H1 (cell line): ENCODE measurements around the gene PITX1. TPM values are rescaled to one million over a fixed set of nuclear protein-coding genes. Genes with fewer than 3 reads are reported as not detected.

Source experiments
- CTCF ChIA-PET: fragments of 300-600 bp; sonication (Branson Sonifier 250); formaldehyde crosslinking; loops from one replicate; lab custom pipeline; 2021; ENCODE audit not compliant: partially characterized antibody; lab: Charles Lee
- POLR2A ChIA-PET: fragments of 300-600 bp; sonication (Branson Sonifier 250); formaldehyde crosslinking; loops from one replicate; lab custom pipeline; 2021; ENCODE audit warnings: inconsistent platforms; ENCODE audit not compliant: partially characterized antibody; lab: Charles Lee
- DNase-seq, 2 experiments: peaks; one replicate each; pipeline versions ENCODE4 v3.0.0 to v3.0.0-alpha.2; 2010 to 2022; ENCODE audit warnings: low spot score in 2 of 2, low read depth in 1 of 2, mixed read lengths in 1 of 2
- FAIRE-seq: peaks from 2 replicates; lab custom pipeline; 2011; peaks lifted over from hg19 to GRCh38; lab: Jason Lieb, UNC
- H2AFZ ChIP-seq: 2 replicates; pipeline ENCODE4 v1.8.1; 2012; ENCODE audit warnings: low read length, inconsistent platforms
- H2AK5ac ChIP-seq: 2 replicates; pipeline ENCODE4 v1.6.1; 2013; ENCODE audit warnings: low read depth, low read length
- H2BK120ac ChIP-seq: replicated peaks from 2 replicates; pipeline ENCODE3; 2013; ENCODE audit warnings: low read depth, low read length, inconsistent platforms
- H2BK12ac ChIP-seq: 2 replicates; pipeline ENCODE4 v1.6.1; 2013; ENCODE audit warnings: low read depth, low read length
- H2BK15ac ChIP-seq: 2 replicates; pipeline ENCODE4 v1.6.1; 2013; ENCODE audit warnings: low read length
- H2BK20ac ChIP-seq: 2 replicates; pipeline ENCODE4 v1.6.1; 2013; ENCODE audit warnings: low read length
- H2BK5ac ChIP-seq: 2 replicates; pipeline ENCODE4 v1.6.1; 2013; ENCODE audit warnings: low read depth, low read length
- H3K14ac ChIP-seq: 2 replicates; pipeline ENCODE4 v1.6.1; 2013; ENCODE audit warnings: inconsistent platforms; ENCODE audit not compliant: insufficient read length
- H3K18ac ChIP-seq: 2 replicates; pipeline ENCODE4 v1.6.1; 2013; ENCODE audit warnings: low read length; ENCODE audit errors: extremely low read depth
- H3K23ac ChIP-seq: 2 replicates; pipeline ENCODE4 v1.6.1; 2013; ENCODE audit warnings: inconsistent platforms; ENCODE audit not compliant: insufficient read length
- H3K23me2 ChIP-seq: 2 replicates; pipeline ENCODE4 v1.6.1; 2013; ENCODE audit warnings: low read depth, low read length
- H3K27ac ChIP-seq: 2 replicates; pipeline ENCODE4 v1.6.1; 2011; ENCODE audit warnings: low read depth, low read length, inconsistent platforms
- H3K27me3 ChIP-seq, 4 experiments: replicated peaks in 1 of 4; 1 replicate in 1 of 4; 2 replicates in 3 of 4; pipeline versions ENCODE4 v1.6.1 to v1.8.1; 2011 to 2013; ENCODE audit warnings: low read length in 3 of 4, mild to moderate bottlenecking in 3 of 4, inconsistent platforms in 2 of 4, mixed read lengths in 2 of 4, moderate library complexity in 1 of 4; ENCODE audit not compliant: control insufficient read depth in 3 of 4, insufficient read depth in 3 of 4; ENCODE audit errors: extremely low read depth in 1 of 4
- H3K36me3 ChIP-seq, 4 experiments: 2 replicates each; pipeline versions ENCODE4 v1.6.1 to v1.8.1; 2011 to 2013; ENCODE audit warnings: mild to moderate bottlenecking in 4 of 4, low read length in 3 of 4, moderate library complexity in 2 of 4, control low read depth in 1 of 4, inconsistent platforms in 1 of 4; ENCODE audit not compliant: insufficient read depth in 4 of 4, control insufficient read depth in 2 of 4
- H3K4ac ChIP-seq: replicated peaks from 2 replicates; pipeline ENCODE3; 2013; ENCODE audit warnings: low read length, low read depth, mixed read lengths, inconsistent platforms; ENCODE audit not compliant: insufficient read length
- H3K4me1 ChIP-seq, 4 experiments: replicated peaks in 1 of 4; 1 replicate in 1 of 4; 2 replicates in 3 of 4; pipeline versions ENCODE4 v1.6.1 to v1.8.1; 2011 to 2013; ENCODE audit warnings: low read length in 3 of 4, inconsistent platforms in 2 of 4, mixed read lengths in 1 of 4; ENCODE audit not compliant: insufficient read depth in 4 of 4, control insufficient read depth in 3 of 4
- H3K4me2 ChIP-seq, 2 experiments: 2 replicates each; pipeline versions ENCODE4 v1.6.1 to v1.8.1; 2011 to 2013; ENCODE audit warnings: low read depth in 2 of 2, low read length in 2 of 2, control low read depth in 1 of 2, inconsistent platforms in 1 of 2, mild to moderate bottlenecking in 1 of 2; ENCODE audit not compliant: insufficient read depth in 1 of 2
- H3K4me3 ChIP-seq, 4 experiments: fragments of 200-600, 300-600 bp in 1 of 4; sonication (generic), shearing (Covaris generic), sonication (Bioruptor Twin) in 1 of 4; 2 replicates each; pipeline versions ENCODE4 v1.5.1 to v1.8.1; 2011 to 2016; ENCODE audit warnings: low read length in 4 of 4, low read depth in 3 of 4, control low read depth in 2 of 4, inconsistent platforms in 2 of 4, mild to moderate bottlenecking in 2 of 4, mixed read lengths in 1 of 4, moderate library complexity in 1 of 4; ENCODE audit not compliant: insufficient read depth in 2 of 4; ENCODE audit errors: extremely low read depth in 1 of 4
- H3K56ac ChIP-seq: replicated peaks from 2 replicates; pipeline ENCODE3; 2013; ENCODE audit warnings: low read depth, mild to moderate bottlenecking, mixed read lengths, low read length, inconsistent platforms; ENCODE audit not compliant: insufficient read length
- H3K79me1 ChIP-seq: 2 replicates; pipeline ENCODE4 v1.6.1; 2013; ENCODE audit warnings: low read depth, low read length, control low read depth
- H3K79me2 ChIP-seq, 2 experiments: 2 replicates each; pipeline versions ENCODE4 v1.6.1 to v1.8.1; 2012 to 2013; ENCODE audit warnings: low read length in 2 of 2, mild to moderate bottlenecking in 2 of 2, inconsistent platforms in 1 of 2; ENCODE audit not compliant: insufficient read depth in 2 of 2, control insufficient read depth in 1 of 2
- H3K9ac ChIP-seq, 4 experiments: replicated peaks in 1 of 4; 1 replicate in 1 of 4; 2 replicates in 3 of 4; pipeline versions ENCODE4 v1.6.1 to v1.8.1; 2011 to 2013; ENCODE audit warnings: low read depth in 3 of 4, low read length in 3 of 4, control low read depth in 2 of 4, mild to moderate bottlenecking in 2 of 4, moderate library complexity in 2 of 4, inconsistent platforms in 1 of 4; ENCODE audit errors: extremely low read depth in 1 of 4
- H3K9me3 ChIP-seq, 2 experiments: 2 replicates each; pipeline versions ENCODE4 v1.6.1 to v1.8.1; 2012 to 2013; ENCODE audit warnings: mild to moderate bottlenecking in 2 of 2, moderate library complexity in 2 of 2, control low read depth in 1 of 2, inconsistent platforms in 1 of 2, low read depth in 1 of 2, low read length in 1 of 2, mixed read lengths in 1 of 2; ENCODE audit not compliant: insufficient read depth in 2 of 2
- H4K20me1 ChIP-seq, 2 experiments: replicated peaks in 1 of 2; 2 replicates each; pipeline versions ENCODE3 to v1.8.1; 2011 to 2013; ENCODE audit warnings: inconsistent platforms in 2 of 2, low read length in 2 of 2, mild to moderate bottlenecking in 1 of 2; ENCODE audit not compliant: insufficient read depth in 2 of 2, control insufficient read depth in 1 of 2
- H4K5ac ChIP-seq: 2 replicates; pipeline ENCODE4 v1.6.1; 2013; ENCODE audit warnings: low read length, low read depth, mixed read lengths, inconsistent platforms; ENCODE audit not compliant: insufficient read length
- H4K8ac ChIP-seq: 2 replicates; pipeline ENCODE4 v1.8.0; 2013; ENCODE audit warnings: mild to moderate bottlenecking, moderate library complexity, low read length, inconsistent platforms; ENCODE audit not compliant: insufficient read depth; ENCODE audit errors: extremely low read depth
- H4K91ac ChIP-seq: replicated peaks from 2 replicates; pipeline ENCODE3; 2013; ENCODE audit warnings: low read length, mixed read lengths, inconsistent platforms; ENCODE audit not compliant: insufficient read length
- BACH1 ChIP-seq: IDR thresholded peaks from 2 replicates; pipeline ENCODE4 v1.6.1; 2012; ENCODE audit warnings: low read length, improper control_type of control experiment
- CBX5 ChIP-seq: fragments of 300-800, 300-1000 bp; sonication (generic); IDR thresholded peaks from 2 replicates; pipeline ENCODE4 v1.7.1; 2016; ENCODE audit warnings: antibody characterized with exemption, low read length, low read depth
- EZH2 ChIP-seq: fragments of 200-600 bp; sonication (generic); IDR thresholded peaks from 2 replicates; pipeline ENCODE4 v1.7.1; 2012; ENCODE audit warnings: low read depth, mild to moderate bottlenecking, moderate library complexity, low read length, inconsistent platforms; ENCODE audit not compliant: severe bottlenecking
- GABPA ChIP-seq: IDR thresholded peaks from 2 replicates; pipeline ENCODE4 v1.6.1; 2011; ENCODE audit warnings: mild to moderate bottlenecking, low read length, moderate library complexity, borderline replicate concordance; ENCODE audit not compliant: insufficient read depth
- KDM1A ChIP-seq: fragments of 200-600, 300-600 bp; sonication (generic); IDR thresholded peaks from 2 replicates; pipeline ENCODE4 v1.7.1; 2016; ENCODE audit warnings: mild to moderate bottlenecking, low read length, borderline replicate concordance
- POLR2AphosphoS5 ChIP-seq: IDR thresholded peaks from 2 replicates; pipeline ENCODE4 v1.6.1; 2011; ENCODE audit warnings: low read depth, low read length
- RFX5 ChIP-seq: IDR thresholded peaks from 2 replicates; pipeline ENCODE4 v1.6.1; 2011; ENCODE audit warnings: low read depth, low read length, improper control_type of control experiment, borderline replicate concordance
- RNF2 ChIP-seq: fragments of 200-900, 300-1000 bp; sonication (generic); IDR thresholded peaks from 2 replicates; pipeline ENCODE4 v1.7.1; 2016; ENCODE audit warnings: borderline replicate concordance, low read depth, mild to moderate bottlenecking, antibody characterized with exemption, low read length; ENCODE audit not compliant: poor library complexity, severe bottlenecking; ENCODE audit errors: missing control alignments
- SIN3A ChIP-seq, 2 experiments: IDR thresholded peaks in 1 of 2; conservative IDR thresholded peaks in 1 of 2; 2 replicates each; pipeline ENCODE4 v1.6.1; 2011 to 2012; ENCODE audit warnings: low read length in 2 of 2, improper control_type of control experiment in 1 of 2, low read depth in 1 of 2, mild to moderate bottlenecking in 1 of 2
- SIRT6 ChIP-seq: IDR thresholded peaks from one replicate; pipeline ENCODE4 v1.7.1; 2012; ENCODE audit warnings: low read length, inconsistent platforms
- SP1 ChIP-seq: IDR thresholded peaks from 2 replicates; pipeline ENCODE4 v1.6.1; 2011; ENCODE audit warnings: low read depth, low read length
- TBP ChIP-seq: IDR thresholded peaks from 2 replicates; pipeline ENCODE4 v1.6.1; 2011; ENCODE audit warnings: low read depth, low read length, improper control_type of control experiment
- WGBS, 2 experiments: shearing (Covaris generic) in 1 of 2; methylation state at CpG; one replicate each; pipeline versions ENCODE4 v1.1.6 to v1.1.7; 2013 to 2015; ENCODE audit warnings: low lambda C conversion rate in 2 of 2, mixed read lengths in 2 of 2, inconsistent platforms in 1 of 2, low coverage in 1 of 2, missing lambda C conversion rate in 1 of 2; ENCODE audit not compliant: insufficient replicate concordance in 2 of 2, insufficient coverage in 1 of 2, insufficient read length in 1 of 2; ENCODE audit errors: extremely low coverage in 1 of 2, missing lambda C conversion rate in 1 of 2; 5-methylcytosine and 5-hydroxymethylcytosine counted together
- polyA plus RNA-seq, 7 experiments: library from polyadenylated mRNA; depleted of rRNA in 3 of 7; stranded (reverse) in 5 of 7; unstranded in 2 of 7; fragments of >200 nt in 5 of 7; fragments of 200-250 nt in 2 of 7; gene quantifications; 1 replicate in 5 of 7; 2 replicates in 1 of 7; 4 replicates in 1 of 7; pipeline versions ENCODE4 v1.2.1 to v1.2.3, GENCODE V29; 2011 to 2013; ENCODE audit warnings: missing spikeins in 2 of 7, mixed read lengths in 2 of 7
- total RNA-seq: library from RNA; stranded (reverse); fragmentation: NEBNext Ultra II Directional; extraction: Animal tissue kit (Norgen Biotek cat#: 25700); gene quantifications from 2 replicates; pipeline ENCODE4 v1.2.1, GENCODE V29; 2021
- TF ChIP-seq, protein P1 (sequence below): IDR thresholded peaks from 2 replicates; pipeline ENCODE4 v1.6.1; 2011; ENCODE audit warnings: low read length, improper control_type of control experiment

The PITX1 gene
- total and polyA plus RNA-seq, 2 of the 8 experiments (the other 6 are each of a cell fraction or from before 2014, with no cell fraction given): 0.03 TPM; not detected in 1

DNA sequence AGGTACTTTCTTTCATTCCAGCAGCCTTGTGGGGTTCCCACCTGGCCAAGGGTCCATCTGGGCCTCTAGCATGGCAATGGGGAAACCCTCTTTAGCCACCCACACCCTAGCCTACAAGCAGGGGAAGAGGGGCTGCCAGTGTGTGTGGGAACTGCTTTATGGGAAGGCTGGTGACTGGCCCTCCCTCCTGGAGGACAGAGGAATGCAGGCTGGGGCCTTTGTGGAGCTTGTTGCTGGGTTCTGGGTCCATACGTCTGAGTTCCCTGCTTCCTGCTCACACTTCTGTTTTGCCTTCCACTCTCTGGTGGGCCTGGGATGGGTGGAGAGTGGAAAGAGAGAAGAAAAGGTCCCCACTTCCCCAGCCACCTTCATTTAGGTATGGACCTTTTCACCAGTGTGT lies 14.9 kb upstream of the PITX1 start:
- no peak overlapping the region for H3K18ac ChIP-seq
- H3K23me2 ChIP-seq: peaks cover 7% of the 10 kb centered on the region; the same call in 1 of the 2 replicates
- FAIRE-seq (no peak), DNase-seq (no peak)
- H3K4me3 ChIP-seq: no peak overlapping the region
- no peaks in the 10 kb centered on the region for H3K36me3 ChIP-seq
- no peak overlapping the region for H3K56ac ChIP-seq
- no peak overlapping the region for H3K9ac ChIP-seq
- H3K79me2 ChIP-seq: no peaks in the 10 kb centered on the region
- H2BK20ac ChIP-seq: no peak overlapping the region
- peaks cover 0 to 3% (median 2%) of the 10 kb centered on the region in 4 experiments; a peak in 3 of 7 replicates for H3K4me1 ChIP-seq
- no peak overlapping the region for H3K4ac ChIP-seq
- H3K23ac ChIP-seq: no peak overlapping the region
- H4K8ac ChIP-seq: no peak overlapping the region
- peaks cover 41 to 90% (median 81%) of the 10 kb centered on the region in 4 experiments for H3K27me3 ChIP-seq
- H2BK5ac ChIP-seq: no peak overlapping the region
- no peak overlapping the region for H2BK12ac ChIP-seq
- no peak overlapping the region for H2AFZ ChIP-seq
- no peaks in the 10 kb centered on the region for H3K79me1 ChIP-seq
- no peak overlapping the region for H4K91ac ChIP-seq
- H3K9me3 ChIP-seq: no peaks in the 10 kb centered on the region
- no peak overlapping the region for H3K27ac ChIP-seq
- H3K14ac ChIP-seq: no peak overlapping the region
- peaks cover 0 to 5% of the 10 kb centered on the region in 2 experiments for H4K20me1 ChIP-seq
- ChIA-PET CTCF (interaction anchor here (0.7 to 1.4 kb wide), 3 partner anchors 14 to 132 kb away, joined by 3 to 5 read pairs (median 4); no protein-coding TSS in a partner anchor), POLR2A (interaction anchor here (1.3 kb wide), 1 partner anchor 10 kb away, joined by 3 read pairs; no protein-coding TSS in a partner anchor)
- no peak overlapping the region for H2AK5ac ChIP-seq
- no peak overlapping the region for H2BK15ac ChIP-seq
- no peak overlapping the region for H3K4me2 ChIP-seq
- H2BK120ac ChIP-seq: no peak overlapping the region
- 40% methylated on average over 1 of the region's 1 CpG; no CpG with 5 or more reads in 1 of the 2 experiments for WGBS, 2 experiments
- H4K5ac ChIP-seq: no peak overlapping the region
- TF ChIP-seq SIRT6 (no peak), CBX5 (no peak), GABPA (no peak), EZH2 (no peak), POLR2AphosphoS5 (no peak), RFX5 (no peak), RNF2 (no peak), SP1 (no peak), KDM1A (no peak), TBP (no peak), BACH1 (no peak), SIN3A (conservative IDR thresholded peaks at IDR 0.05 in 1 of 2, IDR thresholded peaks at IDR 0.05 in 1 of 2; ENCODE audit: low read depth in 1 of 2, low read length in 2 of 2) (no peak)
- TF ChIP-seq, protein P1, sequence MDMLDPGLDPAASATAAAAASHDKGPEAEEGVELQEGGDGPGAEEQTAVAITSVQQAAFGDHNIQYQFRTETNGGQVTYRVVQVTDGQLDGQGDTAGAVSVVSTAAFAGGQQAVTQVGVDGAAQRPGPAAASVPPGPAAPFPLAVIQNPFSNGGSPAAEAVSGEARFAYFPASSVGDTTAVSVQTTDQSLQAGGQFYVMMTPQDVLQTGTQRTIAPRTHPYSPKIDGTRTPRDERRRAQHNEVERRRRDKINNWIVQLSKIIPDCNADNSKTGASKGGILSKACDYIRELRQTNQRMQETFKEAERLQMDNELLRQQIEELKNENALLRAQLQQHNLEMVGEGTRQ: no peak
